Naive thymus-derived CD4-positive, alpha-beta T cell (primary cell): Measurements from ENCODE around the gene ADIPOR2. TPM values are rescaled to one million over a fixed set of nuclear protein-coding genes. Genes with fewer than 3 reads are reported as not detected.
A peak's percentile ranks its signal among the peaks of the same experiment; 100 is the strongest.

Source experiments
- ATAC-seq: fragments of 150-1000 bp; cut with Tn5 transposase; 2 replicates; pipeline ENCODE4 v1.10.0; 2021; ENCODE audit warnings: mild to moderate bottlenecking, moderate library complexity
- CTCF ChIA-PET: fragments of 350-600 bp; sonication (Branson Sonifier 250); formaldehyde crosslinking; loops from one replicate; lab custom pipeline; 2021; ENCODE audit warnings: antibody characterized with exemption; lab: Charles Lee
- POLR2A ChIA-PET: fragments of 350-600 bp; sonication (Branson Sonifier 250); formaldehyde crosslinking; loops from one replicate; lab custom pipeline; 2021; ENCODE audit warnings: antibody characterized with exemption, inconsistent platforms; lab: Charles Lee
- DNase-seq, 9 donors: peaks; one replicate each; pipeline versions ENCODE4 v3.0.0 to v3.0.0-alpha.2; 2020 to 2022; ENCODE audit warnings: mixed read lengths in 1 of 9
- H3K27ac ChIP-seq: one replicate; pipeline ENCODE4 v1.7.0; 2013; ENCODE audit warnings: mild to moderate bottlenecking, low read depth, low read length, moderate library complexity
- H3K27me3 ChIP-seq, 2 donors: one replicate each; pipeline ENCODE4 v1.7.0; 2013; ENCODE audit warnings: low read length in 2 of 2, mild to moderate bottlenecking in 2 of 2, moderate library complexity in 2 of 2; ENCODE audit not compliant: control insufficient read depth in 2 of 2, insufficient read depth in 2 of 2
- H3K36me3 ChIP-seq, 3 experiments: 1 replicate in 2 of 3; 2 replicates in 1 of 3; pipeline ENCODE4 v1.7.0; 2013; ENCODE audit warnings: low read length in 3 of 3, mild to moderate bottlenecking in 3 of 3, moderate library complexity in 1 of 3; ENCODE audit not compliant: insufficient read depth in 3 of 3, control insufficient read depth in 2 of 3
- H3K4me1 ChIP-seq, 2 donors: one replicate each; pipeline ENCODE4 v1.7.0; 2013; ENCODE audit warnings: low read length in 2 of 2, mild to moderate bottlenecking in 2 of 2, moderate library complexity in 1 of 2; ENCODE audit not compliant: control insufficient read depth in 2 of 2, insufficient read depth in 2 of 2
- H3K4me3 ChIP-seq: 2 replicates; pipeline ENCODE4 v1.7.0; 2013; ENCODE audit warnings: mild to moderate bottlenecking, low read length
- H3K9me3 ChIP-seq, 3 experiments: 1 replicate in 2 of 3; 2 replicates in 1 of 3; pipeline ENCODE4 v1.7.0; 2013; ENCODE audit warnings: low read length in 3 of 3; ENCODE audit not compliant: control insufficient read depth in 2 of 3
- H3K27ac Mint-ChIP-seq, 9 donors: one replicate each; pipeline ENCODE4 v1.8.0; 2020 to 2022; ENCODE audit warnings: mixed read lengths in 9 of 9, mild to moderate bottlenecking in 8 of 9, moderate library complexity in 5 of 9, inconsistent platforms in 2 of 9
- H3K27me3 Mint-ChIP-seq, 5 donors: one replicate each; pipeline ENCODE4 v1.8.0; 2021 to 2022; ENCODE audit warnings: mixed read lengths in 5 of 5, mild to moderate bottlenecking in 1 of 5
- H3K36me3 Mint-ChIP-seq, 5 donors: one replicate each; pipeline ENCODE4 v1.8.0; 2020 to 2022; ENCODE audit warnings: mixed read lengths in 5 of 5, mild to moderate bottlenecking in 3 of 5, inconsistent platforms in 1 of 5
- H3K4me1 Mint-ChIP-seq, 7 donors: one replicate each; pipeline ENCODE4 v1.8.0; 2020 to 2022; ENCODE audit warnings: mixed read lengths in 7 of 7, mild to moderate bottlenecking in 3 of 7, inconsistent platforms in 1 of 7
- H3K4me3 Mint-ChIP-seq, 10 donors: one replicate each; pipeline ENCODE4 v1.8.0; 2020 to 2022; ENCODE audit warnings: mild to moderate bottlenecking in 10 of 10, mixed read lengths in 10 of 10, moderate library complexity in 6 of 10, inconsistent platforms in 2 of 10
- H3K9me3 Mint-ChIP-seq, 11 donors: one replicate each; pipeline ENCODE4 v1.8.0; 2020 to 2022; ENCODE audit warnings: mixed read lengths in 11 of 11, mild to moderate bottlenecking in 4 of 11, inconsistent platforms in 1 of 11, moderate library complexity in 1 of 11
- intact Hi-C, 2 donors: fragments of 100-400 bp; cut with micrococcal nuclease; formaldehyde crosslinking; loops; one replicate each; pipeline ENCODE4 v1.15.1; 2023
- polyA plus RNA-seq, 2 donors: library from polyadenylated mRNA; unstranded; fragments of 300-500 nt; fragmentation: Illumina TruSeq; gene quantifications; one replicate each; pipeline ENCODE4 v1.2.3, GENCODE V29; 2021
- total RNA-seq, 6 experiments: library from RNA in 5 of 6; stranded (reverse) in 5 of 6; gene quantifications; 1 replicate in 5 of 6; 2 replicates in 1 of 6; pipeline ENCODE4 v1.2.3 and lab custom pipeline; 2021 to 2026

The ADIPOR2 gene
- total and polyA plus RNA-seq, 7 experiments from 2014 or later, result 2.2 to 51.4 (median 22.1) TPM

DNA sequence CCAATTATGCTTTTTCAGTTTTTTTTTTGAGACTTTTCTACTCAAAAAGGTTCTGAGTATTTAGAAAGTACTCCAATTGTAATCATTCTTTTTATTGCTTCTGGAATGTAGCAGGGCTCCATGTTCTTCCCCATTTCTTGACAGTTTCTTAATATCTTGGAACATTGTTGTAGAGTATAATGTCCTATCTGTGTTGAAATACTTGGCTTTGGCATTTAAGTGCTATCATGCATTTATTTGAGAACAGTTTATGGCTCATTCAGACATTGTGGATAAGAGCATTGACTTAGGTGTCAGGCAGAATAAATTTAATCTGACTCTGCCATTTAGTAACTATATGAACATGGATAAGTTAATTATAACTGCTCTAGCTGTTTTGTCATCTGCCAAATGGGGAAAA is 28.3 kb downstream of the ADIPOR2 start:
- no peaks in the 10 kb centered on the region for H3K9me3 ChIP-seq
- peaks cover 0 to 7% (median 0%) of the 10 kb centered on the region in 3 experiments for H3K36me3 ChIP-seq
- H3K27me3 ChIP-seq, result no peaks in the 10 kb centered on the region
- Mint-ChIP-seq H3K27ac (peak overlapping the region in 1 of 9 donors; percentile 13), H3K27me3 (no peaks in the 10 kb centered on the region), H3K9me3 (peaks cover 0 to 20% (median 8%) of the 10 kb centered on the region in 11 donors), H3K36me3 (peaks cover 1 to 30% (median 22%) of the 10 kb centered on the region in 5 donors), H3K4me3 (no peak overlapping the region), H3K4me1 (peaks cover 8 to 76% (median 61%) of the 10 kb centered on the region in 7 donors)
- CTCF ChIA-PET, result interaction anchor here (0.6 kb wide), 1 partner anchor 73 kb away, joined by 9 read pairs; no protein-coding TSS in a partner anchor
- DNase-seq (no peak), ATAC-seq (no peak)
- POLR2A ChIA-PET, result interaction anchor here (0.6 to 0.7 kb wide), 2 partner anchors 15 to 62 kb away, joined by 3 read pairs; no protein-coding TSS in a partner anchor
- peaks cover 5 to 9% of the 10 kb centered on the region in 2 donors for H3K4me1 ChIP-seq
- no peak overlapping the region for H3K4me3 ChIP-seq
- H3K27ac ChIP-seq, result no peak overlapping the region
- intact Hi-C loops, result no loop called here

DNA sequence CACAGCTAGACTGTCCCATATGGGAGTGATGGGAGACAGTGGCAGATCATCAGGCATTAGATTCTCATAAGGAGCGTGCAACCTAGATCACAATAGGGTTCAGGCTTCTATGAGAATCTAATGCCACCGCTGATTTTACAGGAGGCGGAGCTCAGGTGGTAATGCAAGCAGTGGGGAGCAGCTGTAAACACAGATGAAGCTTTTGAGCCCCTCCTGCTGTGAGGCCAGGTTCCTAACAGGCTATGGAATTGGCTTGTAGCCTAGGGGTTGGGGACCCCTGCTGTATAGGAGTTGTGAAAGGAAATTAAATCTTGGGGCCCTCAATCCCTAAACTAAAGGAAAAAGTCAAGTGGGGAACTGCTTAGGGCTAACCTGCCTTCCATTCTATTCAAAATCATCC is 29.6 kb downstream of the ADIPOR2 start:
- peaks cover 4 to 24% (median 18%) of the 10 kb centered on the region in 5 donors for H3K36me3 Mint-ChIP-seq
- peaks cover 0 to 6% (median 2%) of the 10 kb centered on the region in 11 donors for H3K9me3 Mint-ChIP-seq
- peaks cover 5 to 9% of the 10 kb centered on the region in 2 donors for H3K4me1 ChIP-seq
- no peaks in the 10 kb centered on the region for H3K27me3 ChIP-seq
- ATAC-seq (no peak), DNase-seq (no peak)
- no peak overlapping the region for H3K4me3 ChIP-seq
- ChIA-PET CTCF (no interaction called here), POLR2A (no interaction called here)
- H3K9me3 ChIP-seq, result no peaks in the 10 kb centered on the region
- intact Hi-C loops, result no loop called here
- H3K36me3 ChIP-seq, result no peaks in the 10 kb centered on the region
- H3K27ac Mint-ChIP-seq, result peak overlapping the region in 1 of 9 donors; percentile 82
- H3K27me3 Mint-ChIP-seq, result no peaks in the 10 kb centered on the region
- H3K27ac ChIP-seq, result no peak overlapping the region
- H3K4me3 Mint-ChIP-seq, result no peak overlapping the region
- H3K4me1 Mint-ChIP-seq, result peaks cover 7 to 74% (median 52%) of the 10 kb centered on the region in 7 donors

DNA sequence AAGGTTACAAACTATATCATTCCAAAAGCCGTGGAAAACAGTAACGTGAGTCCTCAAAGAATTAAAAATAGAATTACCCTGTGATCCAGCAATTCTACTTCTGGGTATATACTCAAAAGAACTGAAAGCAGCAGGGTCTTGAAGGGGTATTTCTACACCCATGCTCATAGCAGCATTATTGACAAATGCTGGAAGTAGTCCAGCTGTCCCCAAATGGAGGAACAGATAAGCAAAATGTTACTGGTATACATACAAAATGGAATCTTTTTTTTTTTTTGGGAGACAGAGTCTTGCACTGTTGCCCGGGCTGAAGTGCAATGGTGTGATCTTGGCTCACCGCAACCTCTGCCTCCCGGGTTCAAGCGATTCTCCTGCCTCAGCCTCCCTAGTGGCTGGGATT is 32.9 kb downstream of the ADIPOR2 start:
- CTCF ChIA-PET, result no interaction called here
- ATAC-seq (no peak), DNase-seq (no peak)
- peaks cover 0 to 2% (median 0%) of the 10 kb centered on the region in 11 donors for H3K9me3 Mint-ChIP-seq
- intact Hi-C loops, result no loop called here
- H3K27me3 Mint-ChIP-seq, result no peaks in the 10 kb centered on the region
- H3K36me3 Mint-ChIP-seq, result peaks cover 4 to 41% (median 22%) of the 10 kb centered on the region in 5 donors
- Histone ChIP-seq H3K4me1 (peaks cover 5% of the 10 kb centered on the region in 2 donors), H3K9me3 (no peaks in the 10 kb centered on the region), H3K27me3 (no peaks in the 10 kb centered on the region), H3K4me3 (no peak overlapping the region), H3K36me3 (peaks cover 0 to 4% (median 0%) of the 10 kb centered on the region in 3 experiments), H3K27ac (no peak overlapping the region)
- H3K4me1 Mint-ChIP-seq, result peaks cover 10 to 64% (median 48%) of the 10 kb centered on the region in 7 donors
- no peak overlapping the region for H3K4me3 Mint-ChIP-seq
- H3K27ac Mint-ChIP-seq, result no peak overlapping the region
- POLR2A ChIA-PET, result no interaction called here

DNA sequence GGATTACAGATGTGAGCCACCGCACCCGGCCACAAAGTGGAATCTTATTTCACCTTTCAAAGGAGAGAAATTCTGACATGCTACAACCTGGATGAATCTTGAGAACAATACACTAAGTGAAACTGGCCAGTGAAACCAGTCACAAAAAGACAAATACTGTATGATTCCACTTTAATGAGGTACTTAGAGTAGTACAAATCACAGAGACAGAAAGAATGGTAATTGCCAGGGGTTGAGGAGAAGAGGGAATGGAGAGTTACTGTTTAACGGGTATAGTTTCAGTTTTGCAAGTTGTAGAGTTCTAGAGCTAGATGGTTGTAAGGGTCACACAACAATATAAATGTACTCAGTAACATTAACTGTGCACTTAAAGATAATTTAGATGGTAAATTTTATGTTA is 33.4 kb downstream of the ADIPOR2 start:
- Histone ChIP-seq H3K4me3 (no peak overlapping the region), H3K9me3 (no peaks in the 10 kb centered on the region), H3K27me3 (no peaks in the 10 kb centered on the region), H3K4me1 (peaks cover 0 to 5% of the 10 kb centered on the region in 2 donors), H3K36me3 (peaks cover 0 to 4% (median 0%) of the 10 kb centered on the region in 3 experiments), H3K27ac (no peak overlapping the region)
- intact Hi-C loops, result no loop called here
- Mint-ChIP-seq H3K27ac (no peak overlapping the region), H3K4me1 (peaks cover 10 to 62% (median 49%) of the 10 kb centered on the region in 7 donors), H3K27me3 (no peaks in the 10 kb centered on the region), H3K9me3 (peaks cover 0 to 2% (median 0%) of the 10 kb centered on the region in 11 donors), H3K36me3 (peaks cover 4 to 44% (median 26%) of the 10 kb centered on the region in 5 donors), H3K4me3 (no peak overlapping the region)
- POLR2A ChIA-PET, result no interaction called here
- CTCF ChIA-PET, result no interaction called here
- no peak for DNase-seq
- no peak for ATAC-seq

DNA sequence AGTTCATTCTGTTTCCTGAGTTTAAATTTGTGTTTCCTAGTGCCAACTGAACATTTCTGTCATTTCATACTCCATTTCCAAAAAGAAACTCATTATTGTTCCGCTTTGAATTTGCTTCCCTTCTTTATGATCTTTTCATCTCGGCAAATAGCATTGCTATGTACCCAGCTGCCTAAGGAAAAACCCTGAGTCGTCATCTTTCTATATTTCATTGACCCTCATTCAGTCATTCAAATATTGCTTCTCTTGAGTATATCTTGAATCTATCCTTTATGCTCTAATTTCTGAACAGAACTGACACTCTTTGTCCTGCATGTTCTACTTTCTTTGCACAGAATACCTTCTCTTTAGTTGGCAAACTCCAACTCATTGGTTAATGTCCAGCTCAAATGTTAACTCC is 35.9 kb downstream of the ADIPOR2 start:
- intact Hi-C loops, result loop anchor here in 1 of 2 donors (5.0 kb wide), 1 partner anchor 34 kb away; the partner anchor contains the start of gene ADIPOR2
- Histone ChIP-seq H3K27ac (no peak overlapping the region), H3K27me3 (no peaks in the 10 kb centered on the region), H3K4me3 (no peak overlapping the region), H3K36me3 (peaks cover 0 to 4% (median 0%) of the 10 kb centered on the region in 3 experiments), H3K9me3 (no peaks in the 10 kb centered on the region), H3K4me1 (no peaks in the 10 kb centered on the region)
- H3K4me3 Mint-ChIP-seq, result no peak overlapping the region
- peaks cover 8 to 59% (median 43%) of the 10 kb centered on the region in 7 donors for H3K4me1 Mint-ChIP-seq
- H3K9me3 Mint-ChIP-seq, result peaks cover 0 to 4% (median 0%) of the 10 kb centered on the region in 11 donors
- CTCF ChIA-PET, result no interaction called here
- H3K27ac Mint-ChIP-seq, result peak overlapping the region in 1 of 9 donors; percentile 26
- POLR2A ChIA-PET, result no interaction called here
- H3K27me3 Mint-ChIP-seq, result no peaks in the 10 kb centered on the region
- DNase-seq (no peak), ATAC-seq (no peak)
- H3K36me3 Mint-ChIP-seq, result peaks cover 4 to 56% (median 32%) of the 10 kb centered on the region in 5 donors

DNA sequence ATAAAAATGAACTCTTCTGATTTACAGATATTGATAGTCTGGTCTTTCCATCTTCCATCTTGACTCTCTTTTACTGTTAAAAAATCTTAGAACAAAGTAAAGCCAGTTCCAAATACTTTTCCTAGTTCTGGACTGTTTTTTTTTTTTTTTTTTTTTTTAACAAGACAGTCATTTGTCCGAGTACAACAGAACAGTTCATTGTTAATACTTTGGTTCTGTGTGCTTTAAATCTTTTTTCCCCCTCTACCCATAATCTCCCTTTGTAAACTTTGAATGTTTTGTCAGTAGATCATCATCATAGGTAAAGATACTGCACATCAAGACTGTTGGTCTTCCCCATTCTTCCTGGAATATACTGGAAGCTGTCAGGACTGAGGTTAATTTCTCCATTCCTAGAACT is 38.0 kb downstream of the ADIPOR2 start:
- Histone ChIP-seq H3K27me3 (no peaks in the 10 kb centered on the region), H3K4me1 (peaks cover 0 to 4% of the 10 kb centered on the region in 2 donors), H3K36me3 (peaks cover 0 to 4% (median 0%) of the 10 kb centered on the region in 3 experiments), H3K27ac (no peak overlapping the region), H3K9me3 (no peaks in the 10 kb centered on the region), H3K4me3 (no peak overlapping the region)
- H3K27ac Mint-ChIP-seq, result no peak overlapping the region
- ATAC-seq (no peak), DNase-seq (no peak)
- intact Hi-C loops, result loop anchor here in 1 of 2 donors (5.0 kb wide), 1 partner anchor 37 kb away; the partner anchor contains the start of gene ADIPOR2
- ChIA-PET CTCF (interaction anchor here (1.7 kb wide), 1 partner anchor 94 kb away, joined by 4 read pairs; no protein-coding TSS in a partner anchor), POLR2A (no interaction called here)
- peaks cover 4 to 50% (median 28%) of the 10 kb centered on the region in 5 donors for H3K36me3 Mint-ChIP-seq
- H3K9me3 Mint-ChIP-seq, result peaks cover 0 to 4% (median 0%) of the 10 kb centered on the region in 11 donors
- no peaks in the 10 kb centered on the region for H3K27me3 Mint-ChIP-seq
- peaks cover 12 to 59% (median 42%) of the 10 kb centered on the region in 7 donors for H3K4me1 Mint-ChIP-seq
- H3K4me3 Mint-ChIP-seq, result no peak overlapping the region
